Hepatocyte (in vitro differentiated cells): ENCODE measurements around the gene MT1G. TPM values are rescaled to one million over a fixed set of nuclear protein-coding genes. Genes with fewer than 3 reads are reported as not detected.

Source experiments
- DNase-seq: peaks from one replicate; pipeline ENCODE4 v3.0.0-alpha.2; 2016; ENCODE audit warnings: low spot score
- H2AFZ ChIP-seq: fragments of 200-600 bp; sonication (generic); 2 replicates; pipeline ENCODE4 v1.6.0; 2016; ENCODE audit warnings: antibody characterized with exemption, mild to moderate bottlenecking
- H3K27ac ChIP-seq: fragments of 200-600 bp; sonication (generic); 2 replicates; pipeline ENCODE4 v1.5.1; 2016; ENCODE audit warnings: mild to moderate bottlenecking
- H3K27me3 ChIP-seq: fragments of 200-600 bp; sonication (generic); 2 replicates; pipeline ENCODE4 v1.6.1; 2016
- H3K36me3 ChIP-seq: fragments of 200-600 bp; sonication (generic); replicated peaks from 2 replicates; pipeline ENCODE4 v1.5.1; 2016; ENCODE audit warnings: low read depth; ENCODE audit not compliant: insufficient read depth
- H3K4me1 ChIP-seq: fragments of 200-600 bp; sonication (generic); 2 replicates; pipeline ENCODE4 v1.5.1; 2016; ENCODE audit warnings: mild to moderate bottlenecking, moderate library complexity; ENCODE audit not compliant: insufficient read depth
- H3K4me2 ChIP-seq: fragments of 200-600 bp; sonication (generic); 2 replicates; pipeline ENCODE4 v1.6.0; 2016
- H3K4me3 ChIP-seq: fragments of 200-600 bp; sonication (generic); 2 replicates; pipeline ENCODE4 v1.5.1; 2016; ENCODE audit warnings: mild to moderate bottlenecking
- H3K79me2 ChIP-seq: fragments of 200-600 bp; sonication (generic); 2 replicates; pipeline ENCODE4 v1.6.0; 2017; ENCODE audit warnings: mild to moderate bottlenecking
- H3K9me2 ChIP-seq: fragments of 200-600 bp; sonication (generic); replicated peaks from 2 replicates; pipeline ENCODE4 v1.6.0; 2017; ENCODE audit warnings: mild to moderate bottlenecking; ENCODE audit not compliant: insufficient read depth
- H3K9me3 ChIP-seq: fragments of 200-600 bp; sonication (generic); 2 replicates; pipeline ENCODE4 v1.5.1; 2016; ENCODE audit warnings: low read depth, mild to moderate bottlenecking
- H4K20me1 ChIP-seq: fragments of 200-600 bp; sonication (generic); 2 replicates; pipeline ENCODE4 v1.6.0; 2016; ENCODE audit warnings: mild to moderate bottlenecking; ENCODE audit not compliant: insufficient read depth, poor library complexity, severe bottlenecking
- CTCF ChIP-seq: fragments of 200-600 bp; sonication (generic); IDR thresholded peaks from 2 replicates; pipeline ENCODE4 v1.5.1; 2016; ENCODE audit warnings: antibody characterized with exemption, mild to moderate bottlenecking; ENCODE audit not compliant: poor library complexity
- EZH2 ChIP-seq: fragments of 200-600 bp; sonication (generic); IDR thresholded peaks from 2 replicates; pipeline ENCODE4 v1.6.1; 2016; ENCODE audit warnings: antibody characterized with exemption, mild to moderate bottlenecking, borderline replicate concordance
- EZH2phosphoT487 ChIP-seq: fragments of 200-600 bp; sonication (generic); IDR thresholded peaks from one replicate; pipeline ENCODE4 v1.6.1; 2018; ENCODE audit warnings: antibody characterized with exemption, mild to moderate bottlenecking, low read depth, moderate library complexity; ENCODE audit not compliant: unreplicated experiment, severe bottlenecking
- WGBS: methylation state at CpG from one replicate; pipeline ENCODE4 v1.1.6; 2016; ENCODE audit warnings: low lambda C conversion rate; ENCODE audit errors: missing lambda C conversion rate; 5-methylcytosine and 5-hydroxymethylcytosine counted together
- polyA plus RNA-seq: library from polyadenylated mRNA; unstranded; fragments of >200 nt; fragmentation: Nextera tagmentation; extraction: Ambion mirVana; gene quantifications from 2 replicates; pipeline ENCODE4 v1.2.1, GENCODE V29; 2016
- total RNA-seq: library from RNA; depleted of rRNA; stranded (reverse); fragments of >200 nt; gene quantifications from 2 replicates; pipeline ENCODE4 v1.2.3, GENCODE V29; 2014

MT1G gene
- total and polyA plus RNA-seq, 2 experiments from 2014 or later: 44.5 to 64.1 TPM

GRCh38 chr16:56701534-56701933 lies 33.7 kb upstream of the MT1G start:
- TF ChIP-seq EZH2phosphoT487: no peak
- TF ChIP-seq CTCF: no peak
- no peak for TF ChIP-seq EZH2
- H3K36me3 ChIP-seq: no peaks in the 10 kb centered on the region
- H3K27ac ChIP-seq: no peak overlapping the region
- DNase-seq: no peak
- H3K4me3 ChIP-seq: no peak overlapping the region
- H3K9me3 ChIP-seq: no peaks in the 10 kb centered on the region
- H3K27me3 ChIP-seq: no peaks in the 10 kb centered on the region
- H2AFZ ChIP-seq: no peak overlapping the region
- 81% methylated on average over 7 of the region's 7 CpGs for WGBS
- no peaks in the 10 kb centered on the region for H4K20me1 ChIP-seq
- H3K4me1 ChIP-seq: no peaks in the 10 kb centered on the region
- H3K9me2 ChIP-seq: no peaks in the 10 kb centered on the region
- peak overlapping the region; percentile 2 for H3K4me2 ChIP-seq
- H3K79me2 ChIP-seq: no peaks in the 10 kb centered on the region

GRCh38 chr16:56700631-56701030 lies 32.8 kb upstream of the MT1G start:
- Histone ChIP-seq H3K4me2 (no peak overlapping the region), H4K20me1 (no peaks in the 10 kb centered on the region), H3K27ac (no peak overlapping the region), H3K79me2 (no peaks in the 10 kb centered on the region), H2AFZ (no peak overlapping the region), H3K27me3 (no peaks in the 10 kb centered on the region), H3K9me2 (no peaks in the 10 kb centered on the region), H3K4me3 (no peak overlapping the region), H3K36me3 (no peaks in the 10 kb centered on the region), H3K4me1 (no peaks in the 10 kb centered on the region), H3K9me3 (no peaks in the 10 kb centered on the region)
- TF ChIP-seq EZH2phosphoT487: no peak
- no peak for TF ChIP-seq EZH2
- TF ChIP-seq CTCF: no peak
- 100% methylated on average over 1 of the region's 1 CpG for WGBS
- no peak for DNase-seq

- Histone ChIP-seq H3K4me2 (no peak overlapping the region), H2AFZ (no peak overlapping the region), H3K27me3 (no peaks in the 10 kb centered on the region), H3K79me2 (no peaks in the 10 kb centered on the region), H3K4me1 (no peaks in the 10 kb centered on the region), H3K27ac (no peak overlapping the region), H3K9me2 (no peaks in the 10 kb centered on the region), H4K20me1 (no peaks in the 10 kb centered on the region), H3K36me3 (no peaks in the 10 kb centered on the region), H3K4me3 (no peak overlapping the region), H3K9me3 (no peaks in the 10 kb centered on the region)
- no peak for DNase-seq
- 59% methylated on average over 1 of the region's 1 CpG for WGBS
- TF ChIP-seq EZH2phosphoT487 (no peak), CTCF (no peak), EZH2 (no peak)
Observed at GRCh38 chr16:56700195-56700594, 32.3 kb upstream of the MT1G start.
